ENCODE data around the gene ODAM. TPM values are rescaled to one million over a fixed set of nuclear protein-coding genes. Genes with fewer than 3 reads are reported as not detected.
"Not testable (repeated sequence)": the region's sequence is repeated elsewhere in the genome, so short reads cannot be mapped to it uniquely, and the experiment has no call there.

Gene ODAM, protein sequence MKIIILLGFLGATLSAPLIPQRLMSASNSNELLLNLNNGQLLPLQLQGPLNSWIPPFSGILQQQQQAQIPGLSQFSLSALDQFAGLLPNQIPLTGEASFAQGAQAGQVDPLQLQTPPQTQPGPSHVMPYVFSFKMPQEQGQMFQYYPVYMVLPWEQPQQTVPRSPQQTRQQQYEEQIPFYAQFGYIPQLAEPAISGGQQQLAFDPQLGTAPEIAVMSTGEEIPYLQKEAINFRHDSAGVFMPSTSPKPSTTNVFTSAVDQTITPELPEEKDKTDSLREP
- total RNA-seq, result not detected
- long read RNA-seq, result 0 reads

DNA sequence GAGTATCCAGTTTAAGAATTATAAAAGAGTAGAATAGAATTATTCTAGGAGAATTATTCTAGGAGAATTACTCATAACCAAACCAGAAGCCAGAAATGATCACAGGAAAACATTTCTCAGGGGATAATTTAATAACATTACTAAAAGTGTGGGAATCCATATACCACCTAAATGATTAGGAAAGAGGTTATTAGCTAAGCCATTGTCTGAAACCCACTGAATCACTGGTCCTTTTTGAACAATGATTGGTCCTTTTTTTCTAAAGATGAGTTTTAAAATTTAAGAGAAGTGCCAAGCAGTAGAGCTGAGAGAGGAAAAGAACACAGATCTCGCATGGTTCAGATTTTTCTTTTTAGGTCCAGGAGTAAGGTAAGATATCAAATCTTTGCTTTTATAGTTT lies at the start of gene ODAM:
TSS of gene ODAM (plus strand) at position 301 of the 400 bp plus-strand sequence. CDS start 819 bp downstream, outside the sequence.
- DNase-seq (no peak), ATAC-seq (ENCODE audit: poor library complexity) (no peak)
- intact Hi-C loops (cut with DNase I), result no loop called here

DNA sequence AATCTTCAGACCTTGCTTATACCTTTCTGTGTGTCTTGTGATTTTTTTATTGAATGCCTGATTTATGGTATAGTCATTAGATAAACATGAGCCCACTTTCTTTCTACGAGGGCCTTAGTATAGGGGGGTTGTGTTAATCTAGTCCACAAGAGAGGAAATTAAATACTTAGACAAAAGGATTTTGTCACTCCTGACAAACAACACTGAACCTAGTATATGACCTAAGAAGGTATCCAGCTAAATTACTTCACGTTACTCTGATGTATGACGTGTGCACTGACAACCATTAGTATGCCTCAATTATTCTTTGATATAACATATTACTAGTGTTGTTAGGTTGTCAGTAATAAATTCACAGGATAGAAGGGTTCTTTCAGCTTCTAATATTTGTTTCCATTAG lies 44.3 kb upstream of the ODAM start:
- DNase-seq (no peak), ATAC-seq (ENCODE audit: poor library complexity) (no peak)
- intact Hi-C loops (cut with DNase I), result no loop called here

DNA sequence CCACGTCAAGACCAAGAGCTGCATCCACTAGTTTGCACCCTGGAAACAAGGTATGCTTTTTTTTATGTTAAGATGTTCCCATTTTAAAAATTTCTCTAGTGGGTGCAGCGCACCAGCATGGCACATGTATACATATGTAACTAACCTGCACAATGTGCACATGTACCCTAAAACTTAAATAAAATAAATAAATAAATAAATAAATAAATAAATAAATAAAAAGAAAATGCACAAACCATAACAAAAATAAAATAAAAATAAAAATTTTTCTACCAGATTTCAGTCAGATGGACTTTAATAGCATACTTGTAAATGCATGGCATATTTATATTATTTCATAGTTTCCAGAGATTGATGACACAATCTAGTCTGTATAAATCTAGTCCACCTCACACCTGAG lies 43.4 kb upstream of the ODAM start:
- intact Hi-C loops (cut with DNase I), result no loop called here
- ATAC-seq (ENCODE audit: poor library complexity) (no peak), DNase-seq (no peak)

DNA sequence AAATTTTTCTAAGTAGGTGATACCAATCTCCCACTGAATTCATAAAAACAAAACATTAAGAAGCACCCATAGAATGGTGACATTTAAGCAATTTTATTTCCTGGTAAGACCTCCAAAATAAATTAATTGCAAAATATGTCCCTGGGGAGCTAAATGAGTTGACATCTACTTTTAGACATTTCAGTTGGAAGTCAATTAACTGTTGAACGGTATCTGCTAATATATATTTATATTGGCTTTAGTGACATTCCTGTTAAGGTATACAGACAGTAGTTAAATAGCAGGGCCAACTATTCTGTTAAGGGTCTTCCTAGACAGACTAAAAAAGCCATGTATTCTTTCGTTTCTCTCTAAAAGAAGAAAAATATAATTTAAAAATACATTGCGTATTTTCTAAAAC lies 41.6 kb upstream of the ODAM start, which contains the start of gene PRR27:
TSS of gene PRR27 (plus strand) at position 301 of the 400 bp plus-strand sequence. CDS start 139 bp downstream, outside the sequence.
- intact Hi-C loops (cut with DNase I), result no loop called here
- no peak for ATAC-seq (ENCODE audit: poor library complexity)
- no peak for DNase-seq

DNA sequence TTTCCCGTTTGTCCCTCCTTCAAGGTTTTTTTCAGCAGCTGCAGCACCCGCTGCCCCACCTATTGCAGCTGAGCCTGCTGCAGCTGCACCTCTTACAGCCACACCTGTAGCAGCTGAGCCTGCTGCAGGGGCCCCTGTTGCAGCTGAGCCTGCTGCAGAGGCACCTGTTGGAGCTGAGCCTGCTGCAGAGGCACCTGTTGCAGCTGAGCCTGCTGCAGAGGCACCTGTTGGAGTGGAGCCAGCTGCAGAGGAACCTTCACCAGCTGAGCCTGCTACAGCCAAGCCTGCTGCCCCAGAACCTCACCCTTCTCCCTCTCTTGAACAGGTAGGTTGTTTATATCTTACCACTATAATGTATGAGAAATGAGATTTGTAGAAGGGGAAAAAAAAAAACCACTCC lies 36.9 kb upstream of the ODAM start:
- ATAC-seq (ENCODE audit: poor library complexity), result no peak
- DNase-seq, result no peak
- intact Hi-C loops (cut with DNase I), result no loop called here

DNA sequence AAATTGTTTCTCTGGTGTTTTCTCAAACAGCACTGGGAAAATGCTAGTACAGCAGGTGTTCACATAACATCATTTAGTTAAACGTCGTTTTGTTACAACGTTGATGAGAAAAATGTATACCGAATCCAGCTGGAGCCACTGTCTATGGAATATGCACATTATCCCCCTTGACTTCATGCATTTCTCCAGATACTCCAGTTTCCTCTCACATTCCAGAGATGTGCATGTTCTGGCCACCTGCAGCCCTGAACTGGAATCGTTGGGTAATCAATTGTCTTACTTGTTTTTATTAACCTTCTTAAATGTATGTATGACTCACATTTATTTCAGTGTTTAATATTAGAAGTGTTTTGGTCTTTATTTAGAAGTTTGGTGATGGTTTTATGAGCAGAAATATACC lies 18.4 kb upstream of the ODAM start:
- no peak for DNase-seq
- no peak for ATAC-seq (ENCODE audit: poor library complexity)
- intact Hi-C loops (cut with DNase I), result no loop called here

DNA sequence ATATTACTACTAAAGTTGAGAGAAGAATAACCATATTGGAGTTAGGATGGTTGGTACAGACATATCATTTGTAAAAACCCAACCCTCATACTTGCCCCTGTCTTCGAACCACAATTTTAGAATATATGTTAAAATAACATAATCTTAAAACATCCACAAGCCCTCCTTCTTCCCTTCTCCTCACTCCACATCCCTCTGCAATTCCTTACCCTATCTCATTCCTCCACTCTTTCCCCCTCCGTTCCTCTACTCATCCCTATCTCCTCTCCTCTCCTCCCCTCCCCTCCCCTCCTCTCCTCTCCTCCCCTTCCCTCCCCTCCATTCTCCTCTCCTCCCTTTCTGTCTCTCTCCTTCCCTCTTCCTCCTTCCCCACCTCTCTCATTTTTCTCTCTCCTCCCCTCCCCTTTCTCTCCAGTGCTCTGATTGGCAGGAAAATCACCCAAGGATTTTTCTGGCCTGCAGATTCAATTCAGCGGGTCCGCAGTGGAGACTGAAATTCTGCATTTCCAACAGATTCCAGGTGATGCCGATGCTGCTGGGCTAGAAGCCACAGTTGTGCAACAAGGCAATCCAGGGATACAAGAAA lies 17.4 kb upstream of the ODAM start:
- intact Hi-C loops (cut with DNase I), result no loop called here
- DNase-seq (no peak), ATAC-seq (ENCODE audit: poor library complexity) (no peak)

DNA sequence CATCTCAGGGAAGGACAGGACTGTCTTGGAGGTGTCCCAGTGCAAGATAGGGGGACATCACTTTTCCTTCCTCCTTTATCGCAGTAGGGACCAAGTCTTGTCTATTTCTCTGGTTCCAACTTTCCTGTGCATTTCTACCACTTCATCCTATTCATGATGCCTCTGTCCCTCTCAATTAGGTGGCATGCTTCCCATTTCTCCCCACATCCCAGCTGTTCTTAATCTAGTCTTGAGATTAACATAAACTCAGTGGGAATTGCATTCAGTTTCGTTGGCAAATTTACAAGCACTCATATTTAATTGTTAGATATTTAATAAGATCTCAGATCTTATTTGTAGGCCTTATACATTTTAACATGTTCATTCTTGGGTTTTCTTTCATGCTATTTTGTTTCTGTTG lies 15.7 kb upstream of the ODAM start:
- no peak for ATAC-seq (ENCODE audit: poor library complexity)
- DNase-seq, result no peak
- intact Hi-C loops (cut with DNase I), result no loop called here

DNA sequence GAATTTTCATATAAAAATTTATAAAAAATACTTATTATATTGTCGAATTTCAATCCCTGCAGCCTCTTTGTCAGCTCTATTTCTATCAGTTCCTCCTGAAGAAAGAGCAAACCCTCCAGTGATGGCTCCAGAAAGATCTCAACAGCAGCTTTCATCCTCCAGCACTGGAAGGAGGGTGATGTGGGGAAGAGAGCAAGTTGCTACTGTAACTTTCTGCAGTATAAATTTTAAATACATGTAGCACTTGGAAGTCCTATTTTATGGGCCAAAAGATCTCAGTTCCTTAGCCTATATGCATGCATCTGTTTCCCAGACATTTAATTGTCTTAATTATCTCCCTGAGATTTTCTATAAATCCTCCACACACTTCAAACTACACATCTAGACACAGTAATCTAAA lies 13.7 kb upstream of the ODAM start:
- ATAC-seq (ENCODE audit: poor library complexity) (no peak), DNase-seq (no peak)
- intact Hi-C loops (cut with DNase I), result no loop called here

DNA sequence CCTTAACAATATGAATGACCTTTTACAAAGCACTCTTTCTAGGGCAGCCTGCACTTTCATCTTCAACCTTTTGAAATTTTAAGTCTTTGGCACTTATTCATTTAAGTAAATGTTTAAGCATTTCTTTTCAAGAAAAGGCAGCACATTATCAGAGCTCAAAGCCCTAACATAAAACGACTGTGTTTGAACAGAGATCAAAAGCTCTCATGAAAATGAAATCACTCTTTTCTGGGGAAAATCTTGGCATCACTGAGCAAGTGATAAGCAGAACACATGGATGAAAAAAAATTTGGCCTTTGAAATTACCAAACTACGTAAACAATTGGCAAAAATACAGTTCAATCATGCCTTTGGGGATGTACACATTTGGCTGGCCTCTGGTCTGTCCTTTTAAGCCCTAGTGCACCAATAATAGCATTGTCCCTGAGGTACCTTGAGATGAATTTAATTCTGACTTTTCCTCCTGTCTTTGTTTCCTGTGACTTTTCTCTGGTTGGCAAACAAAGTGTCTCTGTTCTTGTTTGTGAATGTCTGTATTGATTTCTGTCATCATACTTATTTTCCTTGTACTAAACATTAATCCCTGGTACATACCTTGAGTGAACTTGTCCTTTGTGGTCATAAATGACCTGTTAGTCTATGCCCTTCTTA lies 12.9 kb upstream of the ODAM start:
- intact Hi-C loops (cut with DNase I), result no loop called here
- ATAC-seq (ENCODE audit: poor library complexity) (no peak), DNase-seq (no peak)

DNA sequence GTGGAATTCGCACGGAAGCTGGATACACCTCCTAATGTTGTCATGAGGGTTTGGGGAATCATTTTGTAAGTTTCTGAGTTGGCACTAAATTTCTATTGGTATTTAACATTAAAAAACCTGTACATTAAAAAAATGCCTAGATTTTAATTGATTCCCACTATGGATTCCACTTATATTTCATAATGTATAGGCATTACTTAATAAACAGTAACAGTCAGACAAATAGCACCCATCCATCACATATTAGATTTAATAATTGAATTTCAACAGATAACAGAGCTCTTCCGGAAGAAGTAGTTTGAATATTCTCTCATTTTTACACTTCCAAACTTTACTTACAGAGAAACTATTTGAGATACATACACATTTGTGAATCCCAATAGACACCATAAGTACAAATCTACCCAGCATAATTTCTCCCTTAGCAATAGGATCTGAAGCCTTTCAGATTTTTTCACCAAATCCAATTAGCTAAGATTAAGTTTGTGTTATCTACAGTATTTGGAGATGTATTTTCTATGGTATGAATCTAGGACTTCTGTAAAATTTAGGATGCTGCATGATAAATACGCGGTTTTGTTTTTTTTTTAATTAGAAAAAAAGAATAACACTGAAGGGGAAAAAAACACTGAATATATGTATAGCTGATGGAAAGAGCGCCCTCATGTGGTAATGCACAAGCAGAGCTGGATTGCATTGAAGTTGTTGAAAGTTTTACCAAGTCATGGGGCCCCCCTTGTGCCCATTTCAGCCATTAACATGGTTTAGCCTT lies 12.2 kb upstream of the ODAM start:
- intact Hi-C loops (cut with DNase I), result no loop called here
- ATAC-seq (ENCODE audit: poor library complexity) (no peak), DNase-seq (no peak)

DNA sequence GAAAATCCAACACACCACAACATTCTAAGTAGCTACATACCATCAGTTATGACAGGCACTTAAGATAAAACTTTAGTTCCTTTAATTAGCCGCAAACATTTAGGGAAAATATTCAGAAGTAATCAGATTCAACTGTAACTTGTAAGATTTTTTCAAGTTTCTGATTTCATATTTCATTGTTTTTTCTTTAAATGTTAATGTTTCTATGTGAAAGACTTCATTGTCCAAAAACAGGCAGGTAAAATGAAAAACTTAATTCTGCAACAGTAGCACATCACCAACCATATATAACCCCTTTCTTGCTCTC lies 11.6 kb upstream of the ODAM start:
- DNase-seq (no peak), ATAC-seq (ENCODE audit: poor library complexity) (no peak)
- intact Hi-C loops (cut with DNase I), result no loop called here

DNA sequence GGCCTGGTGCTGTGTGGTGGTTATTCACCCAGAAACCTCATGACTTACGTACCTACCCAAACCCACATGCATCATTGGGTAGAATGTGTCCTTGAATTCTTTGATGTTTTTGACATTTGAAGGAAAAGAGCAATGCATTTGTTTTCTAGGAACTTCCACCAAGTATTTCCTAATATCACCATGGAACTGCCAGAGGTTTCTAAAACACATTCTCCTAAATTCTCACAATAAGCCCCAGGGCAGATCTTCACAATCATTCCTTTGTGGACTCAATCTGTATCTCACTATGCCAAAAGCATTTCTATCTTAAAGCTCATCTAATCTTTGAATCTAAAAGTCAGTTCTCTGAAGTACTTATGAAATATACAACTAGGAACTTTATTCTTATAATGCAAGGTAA lies 8.3 kb upstream of the ODAM start:
- ATAC-seq (ENCODE audit: poor library complexity), result no peak
- intact Hi-C loops (cut with DNase I), result no loop called here
- DNase-seq, result no peak

DNA sequence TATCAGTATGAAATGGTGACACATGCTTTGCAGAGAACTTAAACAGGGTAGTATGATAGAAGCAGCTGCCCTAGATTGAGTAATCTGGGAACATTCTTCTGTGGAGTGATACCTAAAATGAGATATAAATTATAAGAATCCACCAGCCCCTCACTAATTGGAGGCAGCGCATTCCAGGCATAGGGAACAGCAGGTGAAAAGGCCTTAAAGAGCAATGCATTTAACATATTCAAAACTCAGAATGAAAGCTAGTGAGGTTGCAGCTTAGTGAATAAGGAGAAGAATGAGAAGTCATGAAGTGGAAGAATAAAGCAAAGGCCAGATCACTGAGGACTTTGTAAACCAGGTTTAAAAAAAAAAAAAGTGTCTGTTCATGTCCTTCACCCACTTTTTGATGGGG lies 4.9 kb upstream of the ODAM start:
- ATAC-seq (ENCODE audit: poor library complexity), result no peak
- intact Hi-C loops (cut with DNase I), result no loop called here
- DNase-seq, result no peak

DNA sequence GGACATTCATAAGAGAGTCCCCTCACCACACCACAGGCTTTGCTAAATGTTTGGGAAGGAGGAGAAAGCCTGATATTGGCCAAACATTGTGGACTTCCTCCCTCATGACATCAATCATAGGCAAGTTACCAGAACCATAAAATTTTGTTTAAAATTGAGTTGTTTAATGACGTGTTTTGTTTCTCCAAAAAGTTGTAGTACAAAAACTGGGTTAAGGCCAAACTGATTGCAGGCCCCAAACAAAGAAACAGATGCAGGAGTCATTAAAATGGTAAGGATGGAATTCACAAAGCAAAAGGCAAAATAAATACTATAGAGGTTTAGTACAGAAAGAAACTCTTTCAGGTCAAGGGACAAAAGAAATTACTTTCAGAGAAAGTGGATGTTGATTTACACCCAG lies 3.9 kb upstream of the ODAM start:
- ATAC-seq (ENCODE audit: poor library complexity) (no peak), DNase-seq (no peak)
- intact Hi-C loops (cut with DNase I), result no loop called here

DNA sequence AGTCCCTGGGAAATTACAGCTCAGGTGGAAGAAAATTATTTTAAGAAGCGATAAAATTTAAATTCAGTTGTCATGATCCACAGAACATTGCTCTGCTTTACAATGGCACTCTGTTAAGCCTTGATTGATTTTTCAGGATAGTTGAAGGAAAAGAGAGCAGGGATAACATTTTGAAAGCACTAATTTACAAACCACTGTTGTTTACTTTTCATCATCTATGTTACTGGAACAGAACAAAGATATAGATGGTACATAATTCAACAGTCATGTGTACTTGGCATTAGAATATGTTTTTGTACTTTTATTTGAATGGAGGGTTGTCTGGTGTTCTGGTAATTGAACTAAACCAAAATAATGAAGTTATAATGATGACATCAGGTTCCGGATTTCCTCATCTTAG lies 2.6 kb upstream of the ODAM start:
- ATAC-seq (ENCODE audit: poor library complexity) (no peak), DNase-seq (no peak)
- intact Hi-C loops (cut with DNase I), result no loop called here

DNA sequence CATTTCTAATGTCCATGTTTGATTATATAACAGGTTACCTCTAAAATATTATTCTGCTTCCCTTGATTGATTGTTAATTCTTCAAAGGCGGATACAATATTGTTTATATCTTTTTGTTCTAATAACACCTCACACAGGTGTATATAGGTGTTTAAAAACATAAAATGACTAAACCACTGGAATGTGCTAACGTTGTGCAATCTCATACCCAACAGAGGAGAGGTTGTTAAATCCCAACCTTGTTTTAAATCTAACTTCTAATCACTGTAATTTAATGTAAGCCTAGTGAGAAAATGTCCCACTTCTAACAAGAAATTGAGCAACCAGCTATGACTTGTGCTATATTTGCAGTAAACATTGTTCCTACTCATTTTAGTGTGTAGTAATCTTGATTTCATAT lies 1.3 kb downstream of the ODAM start:
- intact Hi-C loops (cut with DNase I), result no loop called here
- DNase-seq (no peak), ATAC-seq (ENCODE audit: poor library complexity) (no peak)

DNA sequence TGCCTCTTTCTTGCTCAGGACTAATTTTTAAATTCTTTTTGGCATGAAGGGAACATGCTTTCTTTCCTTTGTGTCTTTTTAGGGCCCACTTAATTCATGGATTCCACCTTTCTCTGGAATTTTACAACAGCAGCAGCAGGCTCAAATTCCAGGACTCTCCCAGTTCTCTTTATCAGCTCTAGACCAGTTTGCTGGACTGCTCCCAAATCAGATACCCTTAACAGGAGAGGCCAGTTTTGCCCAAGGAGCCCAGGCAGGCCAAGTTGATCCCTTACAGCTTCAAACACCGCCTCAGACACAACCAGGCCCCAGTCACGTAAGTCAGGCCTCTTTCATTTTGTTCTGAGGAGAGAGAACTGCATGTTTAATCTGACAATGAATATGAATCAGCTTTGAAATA lies 2.3 kb downstream of the ODAM start:
- intact Hi-C loops (cut with DNase I), result no loop called here
- ATAC-seq (ENCODE audit: poor library complexity) (no peak), DNase-seq (no peak)

DNA sequence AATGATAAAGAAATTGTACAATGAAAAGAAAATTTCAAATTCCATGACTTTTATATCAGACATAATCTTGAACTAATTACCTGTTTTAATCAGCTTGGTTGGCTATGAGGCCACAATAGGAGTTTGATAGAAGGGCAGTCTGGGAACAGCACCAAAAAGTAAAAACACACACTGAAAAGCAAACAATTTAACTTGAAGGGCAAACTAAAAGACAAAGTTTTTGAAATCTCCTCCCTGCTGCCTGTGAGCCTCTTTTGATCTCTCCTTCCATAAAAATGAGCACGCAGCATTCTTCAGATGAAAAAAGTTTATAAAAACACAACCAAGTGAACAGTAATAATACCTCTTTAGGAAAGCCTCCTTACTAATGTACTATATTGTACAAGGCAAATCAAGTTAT lies 8.1 kb downstream of the ODAM start:
- intact Hi-C loops (cut with DNase I), result no loop called here
- DNase-seq, result no peak
- ATAC-seq (ENCODE audit: poor library complexity), result no peak

DNA sequence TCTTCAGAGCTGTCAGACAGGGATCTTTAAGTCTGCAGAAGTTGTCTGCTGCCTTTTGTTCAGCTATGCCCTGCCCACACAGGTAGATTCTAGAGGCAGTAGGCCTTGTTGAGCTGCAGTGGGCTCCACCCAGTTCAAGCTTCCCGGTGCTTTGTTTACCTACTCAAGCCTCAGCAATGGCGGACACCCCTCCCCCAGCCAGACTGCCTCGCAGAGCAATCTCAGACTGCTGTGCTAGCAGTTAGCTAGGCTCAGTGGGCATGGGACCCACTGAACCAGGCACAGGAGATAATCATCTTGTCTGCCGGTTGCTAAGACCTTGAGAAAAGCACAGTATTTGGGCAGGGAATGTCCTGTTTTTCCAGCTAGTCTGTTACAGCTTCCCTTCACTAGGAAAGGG lies 17.2 kb downstream of the ODAM start:
- DNase-seq; intact Hi-C loops (cut with DNase I); ATAC-seq (ENCODE audit: poor library complexity): not testable (repeated sequence)

All from Right ventricle myocardium superior (tissue), 1 donor.